Transverse colon (tissue), 4 donors: Measurements from ENCODE around the gene HTR3A. TPM values are rescaled to one million over a fixed set of nuclear protein-coding genes. Genes with fewer than 3 reads are reported as not detected.
A peak's percentile ranks its signal among the peaks of the same experiment; 100 is the strongest.
"Not testable (repeated sequence)": the region's sequence is repeated elsewhere in the genome, so short reads cannot be mapped to it uniquely, and the experiment has no call there.

ENCODE experiments used
- DNase-seq: peaks from one replicate; pipeline ENCODE4 v3.0.0-alpha.2; 2019
- H3K27ac ChIP-seq, 4 donors: fragments of 200-600 bp; sonication (generic); 2 replicates each; pipeline ENCODE4 v1.5.1; 2016 to 2018; ENCODE audit warnings: inconsistent platforms in 4 of 4
- H3K27me3 ChIP-seq: fragments of 200-600 bp; sonication (generic); 2 replicates; pipeline ENCODE4 v1.5.1; 2017; ENCODE audit warnings: inconsistent platforms
- H3K36me3 ChIP-seq, 4 donors: fragments of 200-600 bp; sonication (generic); 2 replicates each; pipeline ENCODE4 v1.5.1; 2017 to 2019; ENCODE audit warnings: inconsistent platforms in 4 of 4
- H3K4me1 ChIP-seq, 4 donors: fragments of 200-600 bp; sonication (generic); 2 replicates each; pipeline ENCODE4 v1.5.1; 2017 to 2020; ENCODE audit warnings: inconsistent platforms in 4 of 4
- H3K4me3 ChIP-seq, 4 donors: fragments of 200-600 bp; sonication (generic); 1 replicate in 1 of 4; 2 replicates in 3 of 4; pipeline versions ENCODE4 v1.5.1 to v1.6.1; 2017 to 2019; ENCODE audit warnings: inconsistent platforms in 4 of 4
- H3K9me3 ChIP-seq, 2 donors: fragments of 200-600 bp; sonication (generic); 2 replicates each; pipeline ENCODE4 v1.5.1; 2017 to 2019; ENCODE audit warnings: inconsistent platforms in 2 of 2
- CTCF ChIP-seq, 5 experiments: fragments of 200-600 bp in 3 of 5; fragments of 450-650 bp in 2 of 5; sonication (generic) in 3 of 5; IDR thresholded peaks; 1 replicate in 2 of 5; 2 replicates in 3 of 5; pipeline ENCODE4 v1.5.1; 2016 to 2017; ENCODE audit warnings: antibody characterized with exemption in 5 of 5, inconsistent platforms in 3 of 5, mild to moderate bottlenecking in 2 of 5, moderate library complexity in 1 of 5
- EP300 ChIP-seq: sonication (generic); formaldehyde crosslinking; IDR thresholded peaks from one replicate; pipeline ENCODE4 v1.6.1; 2017; ENCODE audit warnings: antibody characterized with exemption, low read depth
- POLR2A ChIP-seq: fragments of 450-650 bp; IDR thresholded peaks from one replicate; pipeline ENCODE4 v1.6.1; 2016; ENCODE audit warnings: antibody characterized with exemption, mild to moderate bottlenecking, moderate library complexity
- POLR2AphosphoS5 ChIP-seq, 3 donors: sonication (generic); formaldehyde crosslinking; IDR thresholded peaks; one replicate each; pipeline ENCODE4 v1.6.1; 2016; ENCODE audit warnings: antibody characterized with exemption in 3 of 3
- WGBS, 2 donors: methylation state at CpG; one replicate each; pipeline ENCODE4 v1.1.5; 2018; ENCODE audit warnings: low coverage in 1 of 2; 5-methylcytosine and 5-hydroxymethylcytosine counted together
- in situ Hi-C, 4 donors: fragments of 200-750 bp; cut with MboI; loops; one replicate each; pipeline versions ENCODE4 v1.15.0 to v1.15.1; 2017; ENCODE audit warnings: low sequenced_read_pairs in 3 of 4, low pct_ligation_motif_present in 1 of 4, low pct_unique_long_range_greater_than_20kb in 1 of 4
- intact Hi-C: fragments of 100-400 bp; cut with DNase I; formaldehyde crosslinking; loops from one replicate; pipeline ENCODE4 v1.15.1; 2023; ENCODE audit warnings: low total_unique reads
- total RNA-seq, 4 donors: library from RNA; depleted of rRNA; stranded (reverse); fragments of >200 nt; gene quantifications; one replicate each; pipeline ENCODE4 v1.1.0, GENCODE V29; 2016

Gene HTR3A
- total RNA-seq: under 1 TPM in 2 of 4 donors, not detected in 2; 0.41 to 0.95 TPM

DNA sequence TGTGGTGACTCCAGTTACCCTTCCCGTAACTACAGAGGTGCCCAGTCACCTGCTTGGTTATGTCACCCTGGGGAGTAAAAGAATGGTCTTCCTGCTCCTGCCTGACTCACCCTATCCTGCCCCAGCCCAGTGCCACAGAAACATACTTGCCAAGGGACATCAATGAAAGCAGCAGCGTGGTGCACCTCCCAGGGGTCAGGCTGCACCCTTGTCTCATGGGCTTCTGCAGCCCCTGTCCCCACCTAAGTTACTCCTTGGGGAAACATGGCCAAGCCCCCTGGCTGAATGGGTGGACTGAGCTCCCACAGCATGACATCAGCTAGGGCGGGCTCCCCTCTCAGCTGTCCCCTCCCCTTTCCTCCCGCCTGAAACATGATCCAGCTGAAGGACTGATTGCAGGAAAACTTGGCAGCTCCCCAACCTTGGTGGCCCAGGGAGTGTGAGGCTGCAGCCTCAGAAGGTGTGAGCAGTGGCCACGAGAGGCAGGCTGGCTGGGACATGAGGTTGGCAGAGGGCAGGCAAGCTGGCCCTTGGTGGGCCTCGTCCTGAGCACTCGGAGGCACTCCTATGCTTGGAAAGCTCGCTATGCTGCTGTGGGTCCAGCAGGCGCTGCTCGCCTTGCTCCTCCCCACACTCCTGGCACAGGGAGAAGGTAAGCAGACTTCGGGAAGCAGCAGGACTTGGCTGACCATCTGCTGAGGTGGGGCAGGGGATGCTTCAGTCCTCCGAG, at the start of gene HTR3A:
Gene HTR3A, plus strand, starts transcription at position 368 of the 730 bp plus-strand sequence. Its CDS starts 218 bp downstream, at position 586.
- no peak within 1 kb of the TSS for H3K4me3 ChIP-seq
- H3K9me3 ChIP-seq: no peaks in the 10 kb centered on the region
- in situ Hi-C loops (no loop called here), intact Hi-C loops (no loop called here)
- 33 to 36% methylated on average over 1 to 12 of the region's 12 CpGs for WGBS, 2 donors
- no peaks in the 10 kb centered on the region for H3K36me3 ChIP-seq
- TF ChIP-seq CTCF (IDR thresholded peaks at IDR 0.05) (no peak), POLR2A (no peak), POLR2AphosphoS5 (IDR thresholded peaks at IDR 0.05) (no peak), EP300 (no peak)
- peak; percentile 53 for DNase-seq
- H3K27ac ChIP-seq: no peak within 1 kb of the TSS
- peaks cover 24% of the 10 kb centered on the region for H3K27me3 ChIP-seq
- peaks cover 0 to 4% (median 0%) of the 10 kb centered on the region in 4 donors for H3K4me1 ChIP-seq

- no peaks in the 10 kb centered on the region for H3K9me3 ChIP-seq
- no peak overlapping the region for H3K4me3 ChIP-seq
- no peaks in the 10 kb centered on the region for H3K36me3 ChIP-seq
- no peak overlapping the region for H3K27ac ChIP-seq
- TF ChIP-seq POLR2A (no peak), EP300 (no peak), CTCF (IDR thresholded peaks at IDR 0.05) (no peak)
- no peak for DNase-seq
- no peaks in the 10 kb centered on the region for H3K4me1 ChIP-seq
- H3K27me3 ChIP-seq: peaks cover 7% of the 10 kb centered on the region
- intact Hi-C loops: no loop called here
- WGBS, 2 donors: 51 to 55% methylated on average over 8 to 12 of the region's 12 CpGs
- in situ Hi-C loops: no loop called here
Measured at GRCh38 chr11:113926273-113927197, 48.4 kb upstream of the HTR3A start.

DNA sequence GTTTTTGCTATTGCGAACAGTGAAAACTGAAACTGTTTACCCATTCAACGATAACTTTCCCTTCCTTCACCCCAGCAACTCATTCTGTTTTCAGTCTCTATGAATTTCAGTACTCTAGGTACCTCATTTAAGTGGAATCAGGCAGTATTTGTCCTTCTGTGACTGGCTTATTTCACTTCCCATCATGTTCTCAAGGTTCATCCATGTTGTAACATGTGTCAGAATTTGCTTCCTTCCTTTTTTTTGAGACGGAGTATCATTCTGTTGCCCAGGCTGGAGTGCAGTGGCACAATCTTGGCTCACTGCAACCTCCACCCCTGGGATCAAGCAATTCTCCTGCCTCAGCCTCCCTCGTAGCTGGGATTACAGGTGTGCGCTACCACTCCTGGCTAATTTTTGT, 46.6 kb upstream of the HTR3A start:
- intact Hi-C loops (no loop called here), in situ Hi-C loops (no loop called here)
- no peak overlapping the region for H3K4me3 ChIP-seq
- H3K4me1 ChIP-seq: no peaks in the 10 kb centered on the region
- H3K27me3 ChIP-seq: no peaks in the 10 kb centered on the region
- no peaks in the 10 kb centered on the region for H3K36me3 ChIP-seq
- 79 to 86% methylated on average over 4 of the region's 5 CpGs for WGBS, 2 donors
- DNase-seq: no peak
- no peak overlapping the region for H3K27ac ChIP-seq
- H3K9me3 ChIP-seq: no peaks in the 10 kb centered on the region
- TF ChIP-seq CTCF (IDR thresholded peaks at IDR 0.05) (no peak), EP300 (no peak), POLR2AphosphoS5 (IDR thresholded peaks at IDR 0.05) (no peak), POLR2A (no peak)

- DNase-seq: no peak
- in situ Hi-C loops: no loop called here
- Histone ChIP-seq H3K9me3 (no peaks in the 10 kb centered on the region), H3K4me3 (no peak overlapping the region), H3K36me3 (no peaks in the 10 kb centered on the region), H3K27ac (no peak overlapping the region), H3K27me3 (no peaks in the 10 kb centered on the region), H3K4me1 (no peaks in the 10 kb centered on the region)
- intact Hi-C loops: no loop called here
- WGBS, 2 donors: 84 to 88% methylated on average over 5 to 7 of the region's 7 CpGs
- TF ChIP-seq POLR2AphosphoS5 (IDR thresholded peaks at IDR 0.05): no peak
- no peak for TF ChIP-seq EP300
- no peak for TF ChIP-seq CTCF (IDR thresholded peaks at IDR 0.05)
- no peak for TF ChIP-seq POLR2A
Measured at GRCh38 chr11:113932788-113933187, 42.1 kb upstream of the HTR3A start.

DNA sequence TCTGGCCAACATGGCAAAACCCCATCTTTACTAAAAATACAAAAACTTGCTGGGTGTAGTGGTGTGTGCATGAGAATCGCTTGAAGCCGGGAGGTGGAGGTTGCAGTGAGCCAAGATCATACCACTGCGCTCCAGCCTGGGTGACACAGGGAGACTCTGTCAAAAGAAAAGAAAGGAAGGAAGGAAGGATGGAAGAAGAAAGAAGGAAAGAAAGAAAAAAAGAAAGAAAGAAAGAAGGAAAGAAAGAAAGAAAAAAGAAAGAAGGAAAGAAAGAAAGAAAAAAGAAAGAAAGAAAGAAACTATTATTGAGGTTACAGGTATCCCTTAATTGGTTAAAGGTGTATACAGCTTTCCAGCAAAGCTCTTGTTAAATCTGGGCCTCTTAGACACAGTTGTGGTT, 40.7 kb upstream of the HTR3A start:
- intact Hi-C loops, H3K27me3 ChIP-seq, H3K9me3 ChIP-seq, H3K36me3 ChIP-seq, in situ Hi-C loops, H3K27ac ChIP-seq, DNase-seq, H3K4me3 ChIP-seq, H3K4me1 ChIP-seq: not testable (repeated sequence)
- WGBS, 2 donors: 96% methylated on average over 3 of the region's 3 CpGs; no CpG with 5 or more reads in 1 of the 2 donors
